HEK293 (cell line): Measurements from ENCODE around the gene VEGFB.

ENCODE experiments used
- CTCF ChIA-PET: fragments of 350-600 bp; formaldehyde crosslinking; extraction: SDS; loops from one replicate; lab custom pipeline; 2021; ENCODE audit warnings: antibody characterized with exemption; lab: Yijun Ruan, JAX
- POLR2A ChIA-PET: fragments of 300-600 bp; formaldehyde crosslinking; extraction: SDS; loops from one replicate; lab custom pipeline; 2020; ENCODE audit warnings: antibody characterized with exemption, inconsistent platforms; lab: Yijun Ruan, JAX
- H3K27ac ChIP-seq: fragments of 200-500 bp; sonication (Bioruptor generic); 2 replicates; pipeline ENCODE4 v1.5.1; 2014; ENCODE audit warnings: low read depth, low read length, control low read depth, inconsistent platforms; ENCODE audit errors: extremely low read depth
- H3K36me3 ChIP-seq, 2 experiments: fragments of 200-500 bp in 1 of 2; sonication (Bioruptor generic) in 1 of 2; 1 replicate in 1 of 2; 2 replicates in 1 of 2; pipeline ENCODE4 v1.5.1; 2014 to 2017; ENCODE audit warnings: inconsistent platforms in 2 of 2, low read length in 2 of 2; ENCODE audit not compliant: control insufficient read depth in 2 of 2, insufficient read depth in 1 of 2
- H3K4me1 ChIP-seq: fragments of 200-500 bp; sonication (Bioruptor generic); 2 replicates; pipeline ENCODE4 v1.5.1; 2014; ENCODE audit warnings: mild to moderate bottlenecking, low read length, inconsistent platforms; ENCODE audit not compliant: control insufficient read depth, insufficient read depth
- H3K4me3 ChIP-seq: 2 replicates; pipeline ENCODE4 v1.5.1; 2011; ENCODE audit warnings: low read depth, mild to moderate bottlenecking, control low read depth, low read length, moderate library complexity
- H3K9me3 ChIP-seq: fragments of 200-500 bp; sonication (Bioruptor generic); 2 replicates; pipeline ENCODE4 v1.5.1; 2014; ENCODE audit warnings: low read depth, low read length, inconsistent platforms; ENCODE audit not compliant: control insufficient read depth, insufficient read depth
- ELK4 ChIP-seq: IDR thresholded peaks from 2 replicates; pipeline ENCODE4 v1.6.1; 2011; ENCODE audit warnings: mild to moderate bottlenecking, low read depth, low read length, borderline replicate concordance
- GLI4 ChIP-seq: fragments of 450-650 bp; formaldehyde crosslinking; IDR thresholded peaks from 2 replicates; pipeline ENCODE4 v1.5.1; 2016; ENCODE audit warnings: missing biosample characterization, missing genetic modification characterization
- HOXA7 ChIP-seq: sonication (generic); formaldehyde crosslinking; IDR thresholded peaks from 2 replicates; pipeline ENCODE4 v1.8.1; 2022; ENCODE audit warnings: missing genetic modification reagents, borderline replicate concordance
- YY2 ChIP-seq: fragments of 450-650 bp; formaldehyde crosslinking; IDR thresholded peaks from 2 replicates; pipeline ENCODE4 v1.5.1; 2016; ENCODE audit warnings: missing biosample characterization, missing genetic modification characterization
- ZBTB49 ChIP-seq: fragments of 450-650 bp; formaldehyde crosslinking; IDR thresholded peaks from 2 replicates; pipeline ENCODE4 v1.5.1; 2016; ENCODE audit warnings: missing biosample characterization, missing genetic modification characterization, low read depth
- ZBTB7A ChIP-seq: fragments of 450-650 bp; formaldehyde crosslinking; IDR thresholded peaks from 2 replicates; pipeline ENCODE4 v1.5.1; 2016; ENCODE audit warnings: low read depth, missing biosample characterization, missing genetic modification characterization
- ZNF146 ChIP-seq: fragments of 450-650 bp; formaldehyde crosslinking; IDR thresholded peaks from 2 replicates; pipeline ENCODE4 v1.5.1; 2016; ENCODE audit warnings: missing biosample characterization, missing genetic modification characterization
- ZNF214 ChIP-seq: fragments of 450-650 bp; formaldehyde crosslinking; IDR thresholded peaks from 2 replicates; pipeline ENCODE4 v1.5.1; 2017; ENCODE audit warnings: missing biosample characterization, mild to moderate bottlenecking, missing genetic modification characterization, borderline replicate concordance
- ZNF24 ChIP-seq: fragments of 450-650 bp; formaldehyde crosslinking; IDR thresholded peaks from 2 replicates; pipeline ENCODE4 v1.5.1; 2016; ENCODE audit warnings: missing biosample characterization, missing genetic modification characterization
- ZNF350 ChIP-seq: fragments of 450-650 bp; formaldehyde crosslinking; IDR thresholded peaks from 2 replicates; pipeline ENCODE4 v1.5.0; 2017; ENCODE audit warnings: missing biosample characterization, mild to moderate bottlenecking, missing genetic modification characterization
- ZNF518A ChIP-seq: fragments of 450-650 bp; formaldehyde crosslinking; conservative IDR thresholded peaks from 2 replicates; pipeline ENCODE4 v1.5.1; 2016; ENCODE audit warnings: low read depth, missing biosample characterization, missing genetic modification characterization
- ZNF629 ChIP-seq: fragments of 450-650 bp; formaldehyde crosslinking; IDR thresholded peaks from 2 replicates; pipeline ENCODE4 v1.5.1; 2017; ENCODE audit warnings: missing biosample characterization, missing genetic modification characterization
- ZNF658 ChIP-seq: fragments of 450-650 bp; formaldehyde crosslinking; IDR thresholded peaks from 2 replicates; pipeline ENCODE4; 2016; ENCODE audit warnings: missing biosample characterization, missing genetic modification characterization

VEGFB gene

GRCh38 chr11:64186492-64187165 is 47.8 kb upstream of the VEGFB start (continued):
- TF ChIP-seq ZNF518A (tag by site-specific recombination) (no peak), ZNF146 (tag by site-specific recombination) (no peak), HOXA7 (CRISPR knock-in tag) (no peak)

GRCh38 chr11:64192434-64192833 is 42.0 kb upstream of the VEGFB start:
- no peak overlapping the region for H3K27ac ChIP-seq
- no peak for TF ChIP-seq ZBTB49
- TF ChIP-seq GLI4 = no peak
- TF ChIP-seq ZNF658 (tag by site-specific recombination) = no peak
- TF ChIP-seq ELK4 = no peak
- TF ChIP-seq ZNF214 (tag by site-specific recombination) = no peak
- no peak for TF ChIP-seq ZNF629 (tag by site-specific recombination)
- no peak for TF ChIP-seq ZNF24 (tag by site-specific recombination)
- TF ChIP-seq HOXA7 (CRISPR knock-in tag) = no peak
- no peak for TF ChIP-seq YY2 (tag by site-specific recombination)
- no peak for TF ChIP-seq ZNF350 (tag by site-specific recombination)
- no peak overlapping the region for H3K4me3 ChIP-seq
- CTCF ChIA-PET = interaction anchor here (0.9 to 1.4 kb wide), 3 partner anchors 12 to 164 kb away, joined by 3 to 4 read pairs (median 4); partner anchors contain the start of gene PLCB3
- H3K9me3 ChIP-seq = no peaks in the 10 kb centered on the region
- POLR2A ChIA-PET = no interaction called here
- H3K36me3 ChIP-seq = peaks cover 29 to 80% of the 10 kb centered on the region in 2 experiments
- peaks cover 3% of the 10 kb centered on the region; the same call in 1 of the 2 replicates for H3K4me1 ChIP-seq

GRCh38 chr11:64196626-64197025 is 37.8 kb upstream of the VEGFB start:
- no peaks in the 10 kb centered on the region for H3K9me3 ChIP-seq
- ChIA-PET CTCF (interaction anchor here (0.6 to 2.1 kb wide), 2 partner anchors 8 to 279 kb away, joined by 3 to 16 read pairs; no protein-coding TSS in a partner anchor), POLR2A (interaction anchor here (1.0 to 3.1 kb wide), 5 partner anchors 8 to 30 kb away, joined by 3 to 14 read pairs (median 3); partner anchors contain the start of genes NUDT22, STIP1 and TRPT1)
- no peak overlapping the region for H3K27ac ChIP-seq
- no peak overlapping the region for H3K4me3 ChIP-seq
- no peaks in the 10 kb centered on the region for H3K4me1 ChIP-seq
- H3K36me3 ChIP-seq = peaks cover 45 to 93% of the 10 kb centered on the region in 2 experiments
- no peak for TF ChIP-seq ZBTB7A
- TF ChIP-seq, all 188 proteins: peak for 0
